Liver (tissue), 3 donors: ENCODE results near the gene ECSIT.

Experiments used
- JUND ChIP-seq, 2 donors: IDR thresholded peaks; 2 replicates each; pipeline ENCODE4 v1.6.1; 2016; ENCODE audit warnings: antibody characterized with exemption in 2 of 2
- TF ChIP-seq, protein P1 (sequence below): IDR thresholded peaks from 2 replicates; pipeline ENCODE4 v1.6.1; 2016; ENCODE audit warnings: antibody characterized with exemption
- TF ChIP-seq, protein P2 (sequence below): fragments of 150-350 bp; IDR thresholded peaks from 2 replicates; pipeline ENCODE4 v1.5.1; 2017; ENCODE audit warnings: improper control_type of control experiment, low read depth, low read length; ENCODE audit not compliant: missing input control
- TF ChIP-seq, protein P3 (sequence below): IDR thresholded peaks from 2 replicates; pipeline ENCODE4 v1.6.1; 2016; ENCODE audit warnings: antibody characterized with exemption
- TF ChIP-seq, protein P4 (sequence below): IDR thresholded peaks from 2 replicates; pipeline ENCODE4 v1.6.1; 2016; ENCODE audit warnings: antibody characterized with exemption, mild to moderate bottlenecking
- donor health status: healthy.
- donor health status: healthy.

DNA sequence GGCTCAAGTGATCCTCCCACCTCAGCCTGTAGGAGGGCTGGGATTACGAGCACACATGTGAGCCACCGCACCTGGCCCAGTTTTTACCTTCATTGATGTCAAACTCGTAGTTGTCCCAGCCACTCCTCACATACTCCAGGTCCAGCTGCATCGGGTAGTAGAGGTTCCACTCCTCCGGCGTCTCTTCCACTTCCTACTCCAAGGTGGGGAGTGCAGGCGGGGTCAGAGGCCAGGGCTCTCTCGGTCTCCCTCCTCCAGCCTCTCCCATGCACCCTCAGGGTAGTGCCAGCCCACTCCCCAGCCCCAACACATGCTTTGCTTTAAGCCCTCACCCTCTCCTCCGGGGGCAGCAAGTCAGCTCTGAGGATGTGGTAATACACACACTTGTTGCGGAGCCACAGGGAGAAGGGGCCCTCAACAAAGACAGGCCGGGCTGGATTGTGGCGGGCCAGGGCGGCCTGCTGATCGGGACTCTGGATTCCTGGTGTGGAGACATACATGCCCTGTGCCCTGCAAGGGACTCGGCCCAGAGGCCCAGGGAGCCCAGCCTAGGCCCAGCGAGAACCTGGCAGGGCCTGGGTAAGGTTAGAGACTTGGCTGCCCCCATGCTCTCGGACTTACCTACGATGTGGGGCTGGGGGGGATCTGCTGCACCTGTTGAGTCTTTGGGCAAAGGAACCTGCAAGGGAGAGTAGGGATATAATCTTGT, 21.4 kb downstream of the ECSIT start:
- TF ChIP-seq, protein P1, sequence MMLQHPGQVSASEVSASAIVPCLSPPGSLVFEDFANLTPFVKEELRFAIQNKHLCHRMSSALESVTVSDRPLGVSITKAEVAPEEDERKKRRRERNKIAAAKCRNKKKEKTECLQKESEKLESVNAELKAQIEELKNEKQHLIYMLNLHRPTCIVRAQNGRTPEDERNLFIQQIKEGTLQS = no peak
- TF ChIP-seq, protein P2, sequence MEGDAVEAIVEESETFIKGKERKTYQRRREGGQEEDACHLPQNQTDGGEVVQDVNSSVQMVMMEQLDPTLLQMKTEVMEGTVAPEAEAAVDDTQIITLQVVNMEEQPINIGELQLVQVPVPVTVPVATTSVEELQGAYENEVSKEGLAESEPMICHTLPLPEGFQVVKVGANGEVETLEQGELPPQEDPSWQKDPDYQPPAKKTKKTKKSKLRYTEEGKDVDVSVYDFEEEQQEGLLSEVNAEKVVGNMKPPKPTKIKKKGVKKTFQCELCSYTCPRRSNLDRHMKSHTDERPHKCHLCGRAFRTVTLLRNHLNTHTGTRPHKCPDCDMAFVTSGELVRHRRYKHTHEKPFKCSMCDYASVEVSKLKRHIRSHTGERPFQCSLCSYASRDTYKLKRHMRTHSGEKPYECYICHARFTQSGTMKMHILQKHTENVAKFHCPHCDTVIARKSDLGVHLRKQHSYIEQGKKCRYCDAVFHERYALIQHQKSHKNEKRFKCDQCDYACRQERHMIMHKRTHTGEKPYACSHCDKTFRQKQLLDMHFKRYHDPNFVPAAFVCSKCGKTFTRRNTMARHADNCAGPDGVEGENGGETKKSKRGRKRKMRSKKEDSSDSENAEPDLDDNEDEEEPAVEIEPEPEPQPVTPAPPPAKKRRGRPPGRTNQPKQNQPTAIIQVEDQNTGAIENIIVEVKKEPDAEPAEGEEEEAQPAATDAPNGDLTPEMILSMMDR = no peak
- no peak for TF ChIP-seq JUND (IDR thresholded peaks at IDR 0.05)
- TF ChIP-seq, protein P3, sequence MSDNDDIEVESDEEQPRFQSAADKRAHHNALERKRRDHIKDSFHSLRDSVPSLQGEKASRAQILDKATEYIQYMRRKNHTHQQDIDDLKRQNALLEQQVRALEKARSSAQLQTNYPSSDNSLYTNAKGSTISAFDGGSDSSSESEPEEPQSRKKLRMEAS = no peak
- TF ChIP-seq, protein P4, sequence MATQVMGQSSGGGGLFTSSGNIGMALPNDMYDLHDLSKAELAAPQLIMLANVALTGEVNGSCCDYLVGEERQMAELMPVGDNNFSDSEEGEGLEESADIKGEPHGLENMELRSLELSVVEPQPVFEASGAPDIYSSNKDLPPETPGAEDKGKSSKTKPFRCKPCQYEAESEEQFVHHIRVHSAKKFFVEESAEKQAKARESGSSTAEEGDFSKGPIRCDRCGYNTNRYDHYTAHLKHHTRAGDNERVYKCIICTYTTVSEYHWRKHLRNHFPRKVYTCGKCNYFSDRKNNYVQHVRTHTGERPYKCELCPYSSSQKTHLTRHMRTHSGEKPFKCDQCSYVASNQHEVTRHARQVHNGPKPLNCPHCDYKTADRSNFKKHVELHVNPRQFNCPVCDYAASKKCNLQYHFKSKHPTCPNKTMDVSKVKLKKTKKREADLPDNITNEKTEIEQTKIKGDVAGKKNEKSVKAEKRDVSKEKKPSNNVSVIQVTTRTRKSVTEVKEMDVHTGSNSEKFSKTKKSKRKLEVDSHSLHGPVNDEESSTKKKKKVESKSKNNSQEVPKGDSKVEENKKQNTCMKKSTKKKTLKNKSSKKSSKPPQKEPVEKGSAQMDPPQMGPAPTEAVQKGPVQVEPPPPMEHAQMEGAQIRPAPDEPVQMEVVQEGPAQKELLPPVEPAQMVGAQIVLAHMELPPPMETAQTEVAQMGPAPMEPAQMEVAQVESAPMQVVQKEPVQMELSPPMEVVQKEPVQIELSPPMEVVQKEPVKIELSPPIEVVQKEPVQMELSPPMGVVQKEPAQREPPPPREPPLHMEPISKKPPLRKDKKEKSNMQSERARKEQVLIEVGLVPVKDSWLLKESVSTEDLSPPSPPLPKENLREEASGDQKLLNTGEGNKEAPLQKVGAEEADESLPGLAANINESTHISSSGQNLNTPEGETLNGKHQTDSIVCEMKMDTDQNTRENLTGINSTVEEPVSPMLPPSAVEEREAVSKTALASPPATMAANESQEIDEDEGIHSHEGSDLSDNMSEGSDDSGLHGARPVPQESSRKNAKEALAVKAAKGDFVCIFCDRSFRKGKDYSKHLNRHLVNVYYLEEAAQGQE = no peak
